A673 (cell line): Measurements from ENCODE around the gene AKT3. TPM values are rescaled to one million over a fixed set of nuclear protein-coding genes. Genes with fewer than 3 reads are reported as not detected.

ENCODE experiments used
- BruUV-seq: library from RNA; stranded (reverse); fragments of 400-500 nt; replicated peaks from 2 replicates; lab custom pipeline; 2021; lab: Mats Ljungman, UMichigan
- CTCF ChIA-PET: fragments of 300-600 bp; sonication (Branson Sonifier 250); formaldehyde crosslinking; loops from one replicate; lab custom pipeline; 2022; ENCODE audit warnings: antibody characterized with exemption; lab: Charles Lee
- POLR2A ChIA-PET: fragments of 300-600 bp; sonication (Branson Sonifier 250); formaldehyde crosslinking; loops from one replicate; lab custom pipeline; 2022; ENCODE audit warnings: antibody characterized with exemption; ENCODE audit not compliant: low non-redundant PET; lab: Charles Lee
- DNase-seq: peaks from one replicate; pipeline ENCODE4 v3.0.0-alpha.2; 2015; ENCODE audit warnings: low spot score
- H3K27ac ChIP-seq: fragments of 200-600 bp; sonication (generic); 2 replicates; pipeline ENCODE4 v1.5.1; 2016; ENCODE audit warnings: mixed run types, low read depth, mild to moderate bottlenecking, mixed read lengths, antibody characterized with exemption, low read length; ENCODE audit not compliant: poor library complexity, severe bottlenecking
- H3K27me3 ChIP-seq: fragments of 200-600 bp; sonication (generic); replicated peaks from 2 replicates; pipeline ENCODE4 v1.6.1; 2017; ENCODE audit warnings: mixed run types, low read depth, mild to moderate bottlenecking, mixed read lengths, antibody characterized with exemption, low read length; ENCODE audit not compliant: insufficient read depth, poor library complexity
- H3K36me3 ChIP-seq: fragments of 200-600 bp; sonication (generic); 2 replicates; pipeline ENCODE4 v1.6.1; 2016; ENCODE audit warnings: mixed run types, mild to moderate bottlenecking, mixed read lengths, antibody characterized with exemption, low read length; ENCODE audit not compliant: insufficient read depth, poor library complexity, severe bottlenecking
- H3K4me1 ChIP-seq: fragments of 200-600 bp; sonication (generic); 2 replicates; pipeline ENCODE4 v1.6.1; 2017; ENCODE audit warnings: mixed run types, mild to moderate bottlenecking, mixed read lengths, antibody characterized with exemption, low read length; ENCODE audit not compliant: insufficient read depth, poor library complexity, severe bottlenecking
- H3K4me3 ChIP-seq: fragments of 200-600 bp; sonication (generic); 2 replicates; pipeline ENCODE4 v1.5.1; 2016; ENCODE audit warnings: low read depth, mixed run types, mild to moderate bottlenecking, mixed read lengths, low read length; ENCODE audit not compliant: poor library complexity, severe bottlenecking
- H3K9me3 ChIP-seq: fragments of 200-600 bp; sonication (generic); 2 replicates; pipeline ENCODE4 v1.6.1; 2016; ENCODE audit warnings: mixed run types, low read depth, mild to moderate bottlenecking, mixed read lengths, antibody characterized with exemption, low read length; ENCODE audit not compliant: poor library complexity, severe bottlenecking
- EZH2 ChIP-seq: fragments of 200-600 bp; sonication (generic); IDR thresholded peaks from 2 replicates; pipeline ENCODE4 v1.6.1; 2017; ENCODE audit warnings: borderline replicate concordance, low read depth, mild to moderate bottlenecking, mixed read lengths, antibody characterized with exemption, low read length; ENCODE audit not compliant: poor library complexity, severe bottlenecking
- intact Hi-C: fragments of 100-400 bp; cut with micrococcal nuclease; formaldehyde crosslinking; loops from one replicate; pipeline ENCODE4 v1.10.0; 2022; ENCODE audit not compliant: unreplicated experiment
- total RNA-seq: library from RNA; stranded (reverse); gene quantifications from 2 replicates; pipeline ENCODE4 v1.2.3, GENCODE V29; 2021
- TF ChIP-seq, protein P1 (sequence below): fragments of 300-800, 200-600 bp; sonication (generic); conservative IDR thresholded peaks from 2 replicates; pipeline ENCODE4 v1.5.1; 2017; ENCODE audit warnings: low read depth, mild to moderate bottlenecking, antibody characterized with exemption, low read length, moderate library complexity, mixed read lengths

AKT3 gene
- total RNA-seq, 1 experiment from 2014 or later, result 14.4 TPM

DNA sequence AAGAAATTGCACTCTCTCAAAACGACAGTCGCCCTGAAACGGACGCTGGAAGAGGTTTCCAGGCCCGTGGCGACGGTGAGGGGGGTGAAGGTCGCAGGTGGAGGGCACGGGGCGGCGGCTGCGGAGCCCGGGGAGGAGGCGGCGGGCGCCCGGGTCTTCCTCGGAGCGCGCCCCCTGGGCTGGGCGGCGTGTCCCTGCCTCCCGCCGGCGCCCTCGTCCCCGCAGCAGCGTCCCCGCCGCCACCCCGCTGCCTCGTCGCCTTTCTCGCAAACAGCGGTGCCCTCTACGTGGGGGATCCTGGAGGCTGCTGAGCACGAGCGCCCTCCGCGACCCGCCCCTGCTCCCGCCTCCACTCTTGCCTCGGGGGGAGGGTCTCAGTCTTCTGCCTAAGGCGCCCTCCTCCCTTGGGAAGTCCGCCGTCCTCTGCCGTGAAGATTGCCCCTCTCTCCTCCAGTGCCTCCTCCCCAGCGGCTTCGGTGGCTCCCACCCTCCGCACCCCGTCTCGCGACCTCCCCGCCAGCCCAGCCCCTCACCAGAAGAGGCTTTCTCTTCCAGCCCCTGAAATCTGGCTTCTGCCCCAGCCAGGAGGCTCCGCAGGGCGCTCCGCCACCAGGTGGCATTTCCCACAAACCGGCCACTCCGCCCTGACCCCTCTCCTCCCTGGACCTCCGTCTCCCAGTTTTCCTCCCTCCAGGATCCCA lies 366.8 kb downstream of the AKT3 start:
- Histone ChIP-seq H3K4me1 (no peaks in the 10 kb centered on the region), H3K4me3 (peak overlapping the region; percentile 12), H3K36me3 (no peaks in the 10 kb centered on the region), H3K27ac (no peak overlapping the region), H3K27me3 (no peaks in the 10 kb centered on the region), H3K9me3 (no peaks in the 10 kb centered on the region)
- no peak for DNase-seq
- TF ChIP-seq, protein P1, sequence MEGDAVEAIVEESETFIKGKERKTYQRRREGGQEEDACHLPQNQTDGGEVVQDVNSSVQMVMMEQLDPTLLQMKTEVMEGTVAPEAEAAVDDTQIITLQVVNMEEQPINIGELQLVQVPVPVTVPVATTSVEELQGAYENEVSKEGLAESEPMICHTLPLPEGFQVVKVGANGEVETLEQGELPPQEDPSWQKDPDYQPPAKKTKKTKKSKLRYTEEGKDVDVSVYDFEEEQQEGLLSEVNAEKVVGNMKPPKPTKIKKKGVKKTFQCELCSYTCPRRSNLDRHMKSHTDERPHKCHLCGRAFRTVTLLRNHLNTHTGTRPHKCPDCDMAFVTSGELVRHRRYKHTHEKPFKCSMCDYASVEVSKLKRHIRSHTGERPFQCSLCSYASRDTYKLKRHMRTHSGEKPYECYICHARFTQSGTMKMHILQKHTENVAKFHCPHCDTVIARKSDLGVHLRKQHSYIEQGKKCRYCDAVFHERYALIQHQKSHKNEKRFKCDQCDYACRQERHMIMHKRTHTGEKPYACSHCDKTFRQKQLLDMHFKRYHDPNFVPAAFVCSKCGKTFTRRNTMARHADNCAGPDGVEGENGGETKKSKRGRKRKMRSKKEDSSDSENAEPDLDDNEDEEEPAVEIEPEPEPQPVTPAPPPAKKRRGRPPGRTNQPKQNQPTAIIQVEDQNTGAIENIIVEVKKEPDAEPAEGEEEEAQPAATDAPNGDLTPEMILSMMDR, result no peak
- TF ChIP-seq EZH2, result no peak
- CTCF ChIA-PET, result no interaction called here
- intact Hi-C loops, result no loop called here
- POLR2A ChIA-PET, result no interaction called here
- BruUV-seq, result no TSS peak

DNA sequence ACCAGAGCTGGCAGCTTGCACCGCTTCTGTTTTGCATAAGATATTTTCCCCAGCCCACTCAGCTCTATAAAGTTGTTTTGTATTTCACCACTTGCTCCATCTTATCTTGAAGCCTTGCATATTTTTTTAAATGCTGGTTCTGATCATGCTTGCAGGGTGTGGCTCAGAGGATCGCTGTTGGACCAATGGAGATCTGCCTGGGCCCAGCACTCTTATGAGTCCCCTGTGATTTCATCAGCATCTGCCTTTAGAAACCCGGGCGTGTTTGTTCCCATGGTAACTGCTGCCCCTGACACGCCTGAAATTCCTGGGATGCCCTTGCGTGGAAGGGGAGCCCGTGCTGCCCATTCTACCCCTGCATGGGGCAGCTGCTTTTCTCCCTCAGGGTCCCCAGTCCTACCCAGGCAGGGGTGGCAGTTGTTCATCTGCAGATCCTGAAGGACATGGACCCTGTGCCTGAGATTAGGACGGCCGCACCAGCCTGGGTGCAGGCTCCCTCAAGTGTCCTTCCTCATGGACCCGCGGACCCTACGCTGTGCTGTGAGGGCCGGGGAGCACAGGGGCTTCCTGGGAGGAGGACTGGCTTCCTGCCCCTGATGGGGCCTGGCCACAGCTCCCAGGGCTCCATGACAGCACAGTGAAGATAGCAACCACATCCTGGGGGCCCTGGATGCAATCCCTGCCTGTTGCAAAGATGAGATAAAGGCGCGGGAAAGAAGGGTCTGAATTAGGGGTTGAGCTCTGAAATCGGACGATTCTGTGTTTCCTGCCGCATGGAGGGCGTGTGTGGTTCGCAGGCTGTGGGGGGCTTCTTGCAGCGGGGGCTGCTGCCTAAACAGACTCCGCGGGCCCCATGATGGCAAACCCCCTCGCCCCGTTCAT lies 367.7 kb downstream of the AKT3 start:
- intact Hi-C loops, result no loop called here
- Histone ChIP-seq H3K27me3 (no peaks in the 10 kb centered on the region), H3K36me3 (no peaks in the 10 kb centered on the region), H3K4me3 (peak overlapping the region; percentile 12), H3K27ac (no peak overlapping the region), H3K9me3 (no peaks in the 10 kb centered on the region), H3K4me1 (no peaks in the 10 kb centered on the region)
- BruUV-seq, result no TSS peak
- ChIA-PET POLR2A (no interaction called here), CTCF (no interaction called here)
- no peak for TF ChIP-seq EZH2
- TF ChIP-seq, protein P1, result no peak
- peak; percentile 21 for DNase-seq

DNA sequence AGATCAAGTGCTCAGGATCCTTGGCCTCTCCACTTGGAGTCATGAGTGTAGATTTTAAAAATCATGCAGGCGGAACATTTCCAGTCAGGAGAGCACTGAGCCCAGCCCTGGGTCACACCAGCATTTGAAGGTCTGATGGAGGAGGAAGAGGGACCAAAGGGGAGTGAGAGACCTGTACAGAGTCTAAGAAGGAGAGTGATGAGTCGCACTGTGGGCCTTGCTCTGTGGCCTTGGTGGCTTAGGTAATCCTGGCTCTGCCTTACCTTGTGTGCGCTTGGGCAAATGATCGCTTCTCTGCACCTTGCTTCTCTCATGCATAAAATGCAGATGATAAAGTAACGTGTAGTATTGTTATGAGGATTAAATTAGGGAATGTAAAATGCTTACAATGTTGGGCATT lies 368.9 kb downstream of the AKT3 start:
- intact Hi-C loops, result no loop called here
- Histone ChIP-seq H3K9me3 (no peaks in the 10 kb centered on the region), H3K4me1 (no peaks in the 10 kb centered on the region), H3K27me3 (no peaks in the 10 kb centered on the region), H3K36me3 (no peaks in the 10 kb centered on the region), H3K27ac (no peak overlapping the region), H3K4me3 (no peak overlapping the region)
- DNase-seq, result no peak
- BruUV-seq, result no TSS peak
- ChIA-PET CTCF (no interaction called here), POLR2A (no interaction called here)
- no peak for TF ChIP-seq EZH2
- TF ChIP-seq, protein P1, result no peak
